ENCODE measurements around the gene KIF2C. TPM values are rescaled to one million over a fixed set of nuclear protein-coding genes. Genes with fewer than 3 reads are reported as not detected.

The KIF2C gene
- total and polyA plus RNA-seq, 9 of the 15 experiments (the other 6 are each of a cell fraction or from before 2014, with no cell fraction given): 84.9 to 226 (median 169) TPM

DNA sequence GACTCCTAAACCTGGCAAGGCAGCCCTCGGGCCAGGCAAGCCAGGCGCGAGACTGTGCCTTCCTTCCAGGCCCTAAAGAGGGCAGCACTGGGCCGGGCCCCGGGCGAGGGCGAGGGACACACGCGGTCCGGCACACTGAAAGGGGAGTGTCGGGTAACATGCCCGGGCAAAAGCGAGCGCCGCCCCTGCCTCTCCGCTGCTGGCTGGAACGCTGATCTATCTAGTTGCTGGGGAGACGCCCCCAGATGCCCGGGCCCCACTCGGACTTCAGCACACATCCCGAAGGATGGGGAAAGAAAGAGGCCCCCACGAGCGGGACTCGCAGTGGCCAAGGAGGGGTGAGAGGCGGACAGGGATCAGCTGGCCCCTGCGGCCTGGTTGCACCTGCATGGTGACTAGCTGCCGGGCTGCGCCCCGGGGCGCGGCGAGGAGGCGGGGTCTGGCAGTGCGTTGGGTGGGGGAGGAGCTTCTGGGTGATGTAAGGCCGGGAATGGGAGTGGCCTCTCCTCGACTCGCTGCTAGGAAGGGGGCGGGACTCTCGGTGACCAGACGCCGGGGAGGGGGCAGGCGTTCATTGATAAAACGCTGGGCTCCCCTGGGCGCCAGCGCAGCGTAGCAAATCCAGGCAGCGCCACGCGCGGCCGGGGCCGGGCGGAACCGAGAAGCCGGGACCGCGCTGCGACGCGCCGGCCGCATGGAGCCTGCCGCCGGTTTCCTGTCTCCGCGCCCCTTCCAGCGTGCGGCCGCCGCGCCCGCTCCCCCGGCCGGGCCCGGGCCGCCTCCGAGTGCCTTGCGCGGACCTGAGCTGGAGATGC lies 60.3 kb downstream of the KIF2C start, which contains the start of gene PLK3 (continued):
- TF ChIP-seq, protein P1, sequence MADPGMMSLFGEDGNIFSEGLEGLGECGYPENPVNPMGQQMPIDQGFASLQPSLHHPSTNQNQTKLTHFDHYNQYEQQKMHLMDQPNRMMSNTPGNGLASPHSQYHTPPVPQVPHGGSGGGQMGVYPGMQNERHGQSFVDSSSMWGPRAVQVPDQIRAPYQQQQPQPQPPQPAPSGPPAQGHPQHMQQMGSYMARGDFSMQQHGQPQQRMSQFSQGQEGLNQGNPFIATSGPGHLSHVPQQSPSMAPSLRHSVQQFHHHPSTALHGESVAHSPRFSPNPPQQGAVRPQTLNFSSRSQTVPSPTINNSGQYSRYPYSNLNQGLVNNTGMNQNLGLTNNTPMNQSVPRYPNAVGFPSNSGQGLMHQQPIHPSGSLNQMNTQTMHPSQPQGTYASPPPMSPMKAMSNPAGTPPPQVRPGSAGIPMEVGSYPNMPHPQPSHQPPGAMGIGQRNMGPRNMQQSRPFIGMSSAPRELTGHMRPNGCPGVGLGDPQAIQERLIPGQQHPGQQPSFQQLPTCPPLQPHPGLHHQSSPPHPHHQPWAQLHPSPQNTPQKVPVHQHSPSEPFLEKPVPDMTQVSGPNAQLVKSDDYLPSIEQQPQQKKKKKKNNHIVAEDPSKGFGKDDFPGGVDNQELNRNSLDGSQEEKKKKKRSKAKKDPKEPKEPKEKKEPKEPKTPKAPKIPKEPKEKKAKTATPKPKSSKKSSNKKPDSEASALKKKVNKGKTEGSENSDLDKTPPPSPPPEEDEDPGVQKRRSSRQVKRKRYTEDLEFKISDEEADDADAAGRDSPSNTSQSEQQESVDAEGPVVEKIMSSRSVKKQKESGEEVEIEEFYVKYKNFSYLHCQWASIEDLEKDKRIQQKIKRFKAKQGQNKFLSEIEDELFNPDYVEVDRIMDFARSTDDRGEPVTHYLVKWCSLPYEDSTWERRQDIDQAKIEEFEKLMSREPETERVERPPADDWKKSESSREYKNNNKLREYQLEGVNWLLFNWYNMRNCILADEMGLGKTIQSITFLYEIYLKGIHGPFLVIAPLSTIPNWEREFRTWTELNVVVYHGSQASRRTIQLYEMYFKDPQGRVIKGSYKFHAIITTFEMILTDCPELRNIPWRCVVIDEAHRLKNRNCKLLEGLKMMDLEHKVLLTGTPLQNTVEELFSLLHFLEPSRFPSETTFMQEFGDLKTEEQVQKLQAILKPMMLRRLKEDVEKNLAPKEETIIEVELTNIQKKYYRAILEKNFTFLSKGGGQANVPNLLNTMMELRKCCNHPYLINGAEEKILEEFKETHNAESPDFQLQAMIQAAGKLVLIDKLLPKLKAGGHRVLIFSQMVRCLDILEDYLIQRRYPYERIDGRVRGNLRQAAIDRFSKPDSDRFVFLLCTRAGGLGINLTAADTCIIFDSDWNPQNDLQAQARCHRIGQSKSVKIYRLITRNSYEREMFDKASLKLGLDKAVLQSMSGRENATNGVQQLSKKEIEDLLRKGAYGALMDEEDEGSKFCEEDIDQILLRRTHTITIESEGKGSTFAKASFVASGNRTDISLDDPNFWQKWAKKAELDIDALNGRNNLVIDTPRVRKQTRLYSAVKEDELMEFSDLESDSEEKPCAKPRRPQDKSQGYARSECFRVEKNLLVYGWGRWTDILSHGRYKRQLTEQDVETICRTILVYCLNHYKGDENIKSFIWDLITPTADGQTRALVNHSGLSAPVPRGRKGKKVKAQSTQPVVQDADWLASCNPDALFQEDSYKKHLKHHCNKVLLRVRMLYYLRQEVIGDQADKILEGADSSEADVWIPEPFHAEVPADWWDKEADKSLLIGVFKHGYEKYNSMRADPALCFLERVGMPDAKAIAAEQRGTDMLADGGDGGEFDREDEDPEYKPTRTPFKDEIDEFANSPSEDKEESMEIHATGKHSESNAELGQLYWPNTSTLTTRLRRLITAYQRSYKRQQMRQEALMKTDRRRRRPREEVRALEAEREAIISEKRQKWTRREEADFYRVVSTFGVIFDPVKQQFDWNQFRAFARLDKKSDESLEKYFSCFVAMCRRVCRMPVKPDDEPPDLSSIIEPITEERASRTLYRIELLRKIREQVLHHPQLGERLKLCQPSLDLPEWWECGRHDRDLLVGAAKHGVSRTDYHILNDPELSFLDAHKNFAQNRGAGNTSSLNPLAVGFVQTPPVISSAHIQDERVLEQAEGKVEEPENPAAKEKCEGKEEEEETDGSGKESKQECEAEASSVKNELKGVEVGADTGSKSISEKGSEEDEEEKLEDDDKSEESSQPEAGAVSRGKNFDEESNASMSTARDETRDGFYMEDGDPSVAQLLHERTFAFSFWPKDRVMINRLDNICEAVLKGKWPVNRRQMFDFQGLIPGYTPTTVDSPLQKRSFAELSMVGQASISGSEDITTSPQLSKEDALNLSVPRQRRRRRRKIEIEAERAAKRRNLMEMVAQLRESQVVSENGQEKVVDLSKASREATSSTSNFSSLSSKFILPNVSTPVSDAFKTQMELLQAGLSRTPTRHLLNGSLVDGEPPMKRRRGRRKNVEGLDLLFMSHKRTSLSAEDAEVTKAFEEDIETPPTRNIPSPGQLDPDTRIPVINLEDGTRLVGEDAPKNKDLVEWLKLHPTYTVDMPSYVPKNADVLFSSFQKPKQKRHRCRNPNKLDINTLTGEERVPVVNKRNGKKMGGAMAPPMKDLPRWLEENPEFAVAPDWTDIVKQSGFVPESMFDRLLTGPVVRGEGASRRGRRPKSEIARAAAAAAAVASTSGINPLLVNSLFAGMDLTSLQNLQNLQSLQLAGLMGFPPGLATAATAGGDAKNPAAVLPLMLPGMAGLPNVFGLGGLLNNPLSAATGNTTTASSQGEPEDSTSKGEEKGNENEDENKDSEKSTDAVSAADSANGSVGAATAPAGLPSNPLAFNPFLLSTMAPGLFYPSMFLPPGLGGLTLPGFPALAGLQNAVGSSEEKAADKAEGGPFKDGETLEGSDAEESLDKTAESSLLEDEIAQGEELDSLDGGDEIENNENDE (IDR thresholded peaks at IDR 0.05; ENCODE audit: low read depth, low read length): no peak
- TF ChIP-seq SIN3A (IDR thresholded peaks at IDR 0.05; ENCODE audit: borderline replicate concordance in 2 of 2, control insufficient read depth in 1 of 2, low read depth in 2 of 2, low read length in 2 of 2) (peak; percentile 83 to 97), PHF8 (IDR thresholded peaks at IDR 0.05; ENCODE audit: borderline replicate concordance, low read length) (peak; percentile 93; the same call in 1 of the 2 replicates), ZNF586 (CRISPR knock-in tag; conservative IDR thresholded peaks at IDR 0.05) (no peak), HEY1 (CRISPR knock-in tag; IDR thresholded peaks at IDR 0.05; ENCODE audit: borderline replicate concordance) (no peak; the same call in 1 of the 2 replicates), U2AF1 (optimal IDR thresholded peaks at IDR 0.05; ENCODE audit: low read depth, low read length) (no peak), ZNF507 (tag; conservative IDR thresholded peaks at IDR 0.05) (no peak), POLR2A (conservative IDR thresholded peaks at IDR 0.05) (peak; percentile 91), DIDO1 (tag; IDR thresholded peaks at IDR 0.05; ENCODE audit: low read depth) (no peak), PHTF2 (CRISPR knock-in tag; IDR thresholded peaks at IDR 0.05) (no peak), IFI16 (CRISPR knock-in tag; IDR thresholded peaks at IDR 0.05) (no peak)
- TF ChIP-seq, protein P2, sequence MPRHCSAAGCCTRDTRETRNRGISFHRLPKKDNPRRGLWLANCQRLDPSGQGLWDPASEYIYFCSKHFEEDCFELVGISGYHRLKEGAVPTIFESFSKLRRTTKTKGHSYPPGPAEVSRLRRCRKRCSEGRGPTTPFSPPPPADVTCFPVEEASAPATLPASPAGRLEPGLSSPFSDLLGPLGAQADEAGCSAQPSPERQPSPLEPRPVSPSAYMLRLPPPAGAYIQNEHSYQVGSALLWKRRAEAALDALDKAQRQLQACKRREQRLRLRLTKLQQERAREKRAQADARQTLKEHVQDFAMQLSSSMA (CRISPR knock-in tag; IDR thresholded peaks at IDR 0.05): no peak
- TF ChIP-seq, protein P3, sequence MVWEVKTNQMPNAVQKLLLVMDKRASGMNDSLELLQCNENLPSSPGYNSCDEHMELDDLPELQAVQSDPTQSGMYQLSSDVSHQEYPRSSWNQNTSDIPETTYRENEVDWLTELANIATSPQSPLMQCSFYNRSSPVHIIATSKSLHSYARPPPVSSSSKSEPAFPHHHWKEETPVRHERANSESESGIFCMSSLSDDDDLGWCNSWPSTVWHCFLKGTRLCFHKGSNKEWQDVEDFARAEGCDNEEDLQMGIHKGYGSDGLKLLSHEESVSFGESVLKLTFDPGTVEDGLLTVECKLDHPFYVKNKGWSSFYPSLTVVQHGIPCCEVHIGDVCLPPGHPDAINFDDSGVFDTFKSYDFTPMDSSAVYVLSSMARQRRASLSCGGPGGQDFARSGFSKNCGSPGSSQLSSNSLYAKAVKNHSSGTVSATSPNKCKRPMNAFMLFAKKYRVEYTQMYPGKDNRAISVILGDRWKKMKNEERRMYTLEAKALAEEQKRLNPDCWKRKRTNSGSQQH (CRISPR knock-in tag; IDR thresholded peaks at IDR 0.05): peak; percentile 35; the same call in 1 of the 2 replicates
- TF ChIP-seq, protein P4, sequence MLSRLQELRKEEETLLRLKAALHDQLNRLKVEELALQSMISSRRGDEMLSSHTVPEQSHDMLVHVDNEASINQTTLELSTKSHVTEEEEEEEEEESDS (CRISPR knock-in tag; IDR thresholded peaks at IDR 0.05): no peak

All from K562 (cell line).